GM19043 (cell line): ENCODE measurements around the gene GSG1L.

ENCODE experiments used
- ATAC-seq: cut with Tn5 transposase; IDR thresholded peaks from one replicate; pipeline ENCODE4 v1.9.1; 2021; ENCODE audit warnings: low read depth; ENCODE audit not compliant: unreplicated experiment

Gene GSG1L

DNA sequence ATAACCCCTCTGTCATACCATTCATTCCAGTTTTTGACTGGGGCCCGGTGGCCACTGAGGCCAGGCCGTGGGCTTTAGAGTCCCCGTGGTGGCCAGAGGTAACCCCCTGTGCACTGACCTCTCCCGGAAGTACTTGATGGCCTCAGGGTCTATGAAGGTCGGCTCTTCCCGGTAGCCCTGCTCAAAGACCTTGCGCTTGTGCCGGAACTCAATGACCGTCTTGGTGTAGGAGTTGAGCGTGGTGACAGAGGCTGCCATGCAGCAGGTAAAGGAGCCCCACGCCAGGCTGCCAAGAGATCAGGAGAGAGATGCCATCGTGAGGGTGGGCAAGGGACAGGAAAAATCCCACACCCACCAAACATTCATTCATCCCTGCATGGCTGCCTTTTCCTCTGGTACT lies 234.8 kb downstream of the GSG1L start:
- no peak for ATAC-seq

DNA sequence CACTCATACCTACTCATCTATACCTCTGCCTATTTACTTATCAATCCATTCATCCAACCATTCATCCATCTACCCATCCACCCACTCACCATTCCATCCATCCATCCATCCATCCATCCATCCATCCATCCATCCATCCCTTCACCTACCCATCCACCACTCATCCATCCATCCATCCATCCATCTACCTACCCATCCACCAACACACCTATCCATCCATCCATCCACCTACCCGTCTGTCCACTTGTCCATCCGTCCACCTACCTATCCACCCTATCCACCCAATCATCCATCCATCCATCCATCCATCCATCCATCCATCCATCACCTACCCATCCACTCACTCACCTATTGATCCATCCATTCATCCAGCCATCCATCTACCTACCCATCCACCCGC lies 235.7 kb downstream of the GSG1L start:
- no peak for ATAC-seq

DNA sequence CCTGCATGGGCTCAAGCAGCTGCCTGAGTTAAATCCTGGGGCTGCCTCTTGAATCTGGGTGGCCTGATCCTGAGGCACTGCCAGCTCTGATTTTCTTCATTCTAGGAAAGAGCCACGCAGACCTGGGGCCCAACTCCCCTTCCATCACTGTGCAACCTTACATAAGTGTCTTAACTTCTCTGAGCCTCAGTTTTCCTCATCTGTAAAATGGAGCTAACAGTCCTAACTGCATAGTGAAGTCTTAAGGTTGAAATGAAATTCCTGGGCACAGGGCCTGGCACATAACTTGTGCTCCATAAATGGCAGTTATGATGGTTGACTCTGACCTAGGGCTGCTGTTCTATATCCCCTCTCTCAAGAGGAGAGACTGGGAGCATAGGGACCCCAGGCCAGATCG lies 236.6 kb downstream of the GSG1L start:
- ATAC-seq, result no peak

DNA sequence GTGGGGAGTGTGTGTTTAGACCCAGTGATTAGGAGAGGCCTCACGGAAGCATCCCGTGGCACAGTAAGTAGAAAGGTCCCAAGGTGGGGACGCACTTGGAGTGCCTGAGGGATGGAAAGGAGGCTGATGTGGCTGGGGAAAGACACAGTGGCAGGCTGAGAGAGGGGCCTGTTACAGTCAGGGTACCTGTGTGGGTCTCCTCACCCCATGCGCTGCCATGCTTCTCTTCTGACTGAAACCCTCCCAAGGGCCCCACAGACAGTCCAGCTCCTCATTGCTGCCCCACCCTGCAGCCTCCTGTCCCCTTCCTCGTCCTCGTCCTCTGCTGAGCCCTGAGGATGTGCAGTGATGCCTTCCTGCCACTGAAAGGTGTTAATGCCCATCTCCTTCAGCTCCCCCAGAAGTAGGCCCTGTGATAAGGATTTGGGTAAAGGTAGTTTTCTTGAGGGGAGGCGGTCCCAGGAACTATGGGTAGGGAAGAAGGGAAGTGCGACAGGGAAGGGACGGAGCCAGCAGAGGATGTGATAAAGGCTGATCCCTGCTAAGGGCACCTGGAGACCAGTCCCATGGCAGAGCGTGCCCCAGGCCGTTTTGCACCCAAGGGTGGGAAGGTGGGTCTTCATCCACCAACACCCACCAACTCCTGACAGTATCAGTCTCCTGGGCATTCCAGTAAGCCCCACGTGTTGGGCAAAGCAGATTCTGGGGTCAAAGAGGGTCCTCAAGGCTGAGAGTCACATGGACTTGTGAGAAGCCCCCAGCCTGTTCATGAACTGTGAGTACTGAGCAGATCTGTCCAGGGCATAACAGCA lies 237.2 kb downstream of the GSG1L start:
- ATAC-seq, result no peak

DNA sequence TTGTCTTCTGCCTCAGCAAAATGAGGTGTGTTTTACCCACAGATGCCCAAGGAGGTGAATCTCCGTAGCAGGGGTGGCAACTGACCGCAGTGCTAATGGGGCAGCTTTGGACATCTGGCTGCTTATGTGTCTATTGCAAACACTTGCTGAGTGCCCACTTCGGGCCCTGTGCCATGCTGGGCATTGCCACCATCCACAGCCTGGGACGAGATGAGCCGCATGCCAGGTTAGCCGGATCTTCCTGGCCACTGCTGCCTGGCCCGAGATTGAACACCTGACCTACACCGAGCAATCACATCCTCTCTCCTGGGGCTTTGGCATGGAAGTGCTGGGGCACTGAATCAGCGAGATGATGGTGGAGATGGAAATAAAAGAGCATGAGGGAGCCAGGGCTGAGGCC lies 238.7 kb downstream of the GSG1L start:
- ATAC-seq, result no peak

DNA sequence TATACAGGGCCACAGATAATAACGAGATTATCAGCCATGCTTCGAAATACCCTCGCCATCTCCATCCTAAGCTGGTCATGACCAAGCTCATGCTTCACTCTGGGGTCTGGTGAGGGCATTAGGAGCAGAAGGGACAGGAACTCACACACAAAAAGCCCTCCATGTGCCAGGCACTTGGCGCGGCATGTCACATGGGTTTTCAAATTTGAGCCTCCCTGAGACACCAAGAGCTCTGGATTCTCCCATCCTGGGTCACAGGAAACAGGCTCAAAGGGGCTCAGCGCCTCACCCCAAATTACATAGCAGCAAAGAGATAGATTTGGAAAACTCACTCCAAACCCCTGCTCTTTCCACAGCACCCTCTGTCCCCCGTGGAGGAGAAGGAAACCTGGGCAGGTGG lies 239.5 kb downstream of the GSG1L start:
- no peak for ATAC-seq

DNA sequence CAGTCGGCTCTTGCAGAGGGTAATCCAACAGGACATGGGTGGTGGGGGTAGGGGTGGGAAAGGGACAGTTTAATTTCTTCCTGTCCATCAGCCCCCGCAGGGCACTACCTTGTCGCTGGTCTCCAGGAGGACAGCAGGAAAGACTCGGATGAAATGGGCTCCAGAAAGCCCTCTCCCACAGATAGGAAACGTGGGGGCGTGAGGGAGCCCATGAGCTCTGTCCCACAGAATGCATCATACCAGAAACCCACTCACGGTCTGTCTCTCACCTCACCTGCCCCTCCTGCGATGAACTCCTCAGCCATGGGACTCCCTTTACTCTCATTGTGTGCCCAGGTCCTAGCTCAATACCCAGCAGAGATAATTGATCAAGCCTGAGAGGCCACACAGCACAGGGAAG lies 240.1 kb downstream of the GSG1L start:
- no peak for ATAC-seq

DNA sequence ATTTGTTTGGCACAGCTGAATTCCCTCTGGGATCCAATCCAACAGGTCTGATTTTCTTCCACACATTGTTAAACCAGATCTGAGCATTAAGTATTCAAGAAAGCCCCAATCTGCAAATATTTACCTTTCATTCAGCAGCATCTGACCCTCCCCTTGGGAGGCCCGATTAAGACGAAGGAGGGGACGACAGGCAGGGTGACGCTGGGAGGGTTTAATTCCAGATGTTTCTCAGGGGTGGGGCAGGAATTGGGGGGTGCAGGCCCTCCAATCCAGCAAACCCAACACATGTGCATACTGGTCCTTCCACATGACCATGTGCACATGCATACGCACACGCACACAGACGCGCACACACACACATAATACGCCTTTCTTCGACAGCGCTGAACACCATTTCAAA lies 240.5 kb downstream of the GSG1L start:
- ATAC-seq, result no peak

DNA sequence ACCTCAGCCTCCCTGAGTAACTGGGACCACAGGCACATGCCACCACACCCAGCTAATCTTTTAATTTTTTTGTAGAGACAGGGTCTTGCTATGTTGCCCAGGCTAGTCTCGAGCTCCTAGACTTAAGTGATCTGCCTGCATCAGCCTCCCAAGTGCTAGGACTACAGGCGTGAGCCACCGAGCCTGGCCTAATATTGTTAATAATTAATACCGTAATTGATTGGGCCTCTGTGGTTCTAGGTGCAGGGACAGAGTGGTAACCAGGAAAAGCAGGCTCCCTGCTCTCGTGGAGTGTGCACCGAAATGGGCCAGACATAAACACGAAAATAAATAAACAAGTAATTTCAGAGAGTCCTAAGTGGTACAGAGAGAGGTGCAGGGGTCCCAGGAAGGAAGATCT lies 241.0 kb downstream of the GSG1L start:
- no peak for ATAC-seq

DNA sequence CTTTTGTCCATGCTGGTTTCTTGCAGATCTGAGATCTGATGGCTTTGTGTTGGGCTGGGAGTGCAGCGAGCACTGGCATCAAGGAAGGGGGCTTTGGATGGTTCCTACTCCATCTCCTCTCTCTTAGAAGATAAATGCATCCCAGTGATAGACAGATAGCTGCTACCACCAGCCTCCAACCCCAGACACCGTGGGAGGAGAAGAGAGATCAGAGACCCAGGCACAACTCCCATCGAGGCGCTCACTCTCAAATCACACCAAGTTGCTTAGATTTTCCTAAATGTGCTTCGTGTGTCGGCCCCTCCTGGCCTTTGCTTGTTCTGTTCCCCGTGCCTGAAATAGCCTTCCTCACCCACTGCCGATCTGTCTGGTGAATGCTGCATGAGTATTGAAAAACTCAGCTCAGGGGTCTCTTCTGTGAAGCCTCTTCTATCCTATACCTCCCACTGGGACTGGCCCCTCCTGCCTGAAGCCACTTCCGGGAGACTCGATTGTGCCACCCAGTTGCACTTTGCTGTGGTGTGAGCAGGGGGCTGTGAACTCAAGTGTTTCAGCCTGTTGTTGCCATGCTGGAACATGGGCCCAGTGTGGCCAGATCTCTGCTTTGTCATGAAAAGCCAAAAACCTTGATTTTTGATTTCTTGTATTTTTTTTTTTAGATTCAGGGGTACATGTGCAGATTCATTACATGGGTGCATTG lies 242.7 kb downstream of the GSG1L start:
- ATAC-seq, result no peak

DNA sequence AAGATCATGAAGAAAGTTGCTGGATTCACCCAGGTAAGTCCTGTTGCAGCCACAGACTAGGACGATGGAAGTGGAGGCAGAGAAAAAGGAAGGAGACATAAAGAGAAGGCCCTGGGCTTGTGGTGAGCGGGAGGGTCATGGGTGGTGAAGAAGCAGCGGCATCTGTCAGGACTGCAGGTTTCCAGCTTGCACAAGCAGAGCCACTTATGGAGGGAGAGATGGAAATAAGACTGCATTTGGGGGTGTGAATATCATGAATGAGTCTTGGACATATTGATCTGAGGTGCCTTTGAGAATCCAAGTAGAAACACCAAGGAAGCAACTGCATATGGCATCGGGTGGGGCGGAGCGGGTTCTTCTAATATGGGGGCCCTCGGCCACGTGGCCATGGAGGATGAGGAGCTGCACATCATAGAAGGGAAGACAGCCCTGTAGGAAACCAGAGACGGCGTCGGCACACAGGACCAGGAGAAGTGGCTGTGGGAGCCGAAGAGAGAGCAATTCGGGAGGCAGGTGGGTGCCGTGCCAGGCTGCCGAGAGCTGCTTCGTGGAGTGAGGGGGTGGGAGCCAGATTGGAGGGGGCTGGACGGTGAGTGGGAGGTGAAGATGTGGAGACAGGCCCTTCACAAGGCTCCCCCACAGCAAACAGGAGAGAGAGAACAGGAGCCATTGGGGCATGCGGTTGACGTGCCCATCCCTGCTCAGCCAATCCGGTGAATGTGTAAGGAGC lies 243.5 kb downstream of the GSG1L start:
- no peak for ATAC-seq

DNA sequence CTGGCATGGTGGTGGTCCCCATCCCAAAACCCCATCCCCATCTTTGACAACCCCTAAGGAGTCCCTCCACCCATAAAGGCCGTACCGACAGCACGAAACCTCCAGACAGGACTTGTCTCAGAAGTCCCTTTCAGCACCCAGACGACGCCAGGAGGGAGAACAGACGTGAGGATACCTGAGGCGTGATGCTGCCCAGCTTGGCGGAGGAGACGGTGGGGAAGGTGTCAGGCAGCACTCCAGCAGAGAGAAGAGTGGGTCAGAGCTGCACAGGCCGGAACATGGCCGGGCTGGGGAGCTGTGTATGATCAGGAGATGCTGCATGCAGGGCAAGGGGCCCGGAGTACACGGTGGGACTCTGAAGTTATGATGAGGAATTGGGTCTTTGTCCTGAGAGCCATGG lies 244.2 kb downstream of the GSG1L start:
- ATAC-seq, result no peak

DNA sequence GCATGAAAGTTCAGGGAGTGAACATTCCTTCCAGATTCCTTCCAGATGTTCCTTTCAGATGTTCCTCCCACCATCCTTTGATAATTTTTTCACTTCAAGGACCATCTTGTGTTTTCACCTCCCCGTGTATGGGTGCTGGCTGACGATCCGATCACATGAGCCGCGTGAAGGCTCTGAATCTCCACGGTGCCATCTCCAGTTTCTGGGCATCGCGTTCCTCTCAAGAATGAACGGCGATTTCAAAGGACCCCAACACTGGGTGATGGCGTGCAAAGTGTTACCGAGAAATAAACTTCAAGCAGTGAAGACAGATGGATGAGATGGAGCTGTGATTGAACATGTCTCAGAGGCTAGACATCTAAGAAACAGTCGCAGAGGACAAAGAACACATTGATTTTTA lies 245.3 kb downstream of the GSG1L start:
- no peak for ATAC-seq

DNA sequence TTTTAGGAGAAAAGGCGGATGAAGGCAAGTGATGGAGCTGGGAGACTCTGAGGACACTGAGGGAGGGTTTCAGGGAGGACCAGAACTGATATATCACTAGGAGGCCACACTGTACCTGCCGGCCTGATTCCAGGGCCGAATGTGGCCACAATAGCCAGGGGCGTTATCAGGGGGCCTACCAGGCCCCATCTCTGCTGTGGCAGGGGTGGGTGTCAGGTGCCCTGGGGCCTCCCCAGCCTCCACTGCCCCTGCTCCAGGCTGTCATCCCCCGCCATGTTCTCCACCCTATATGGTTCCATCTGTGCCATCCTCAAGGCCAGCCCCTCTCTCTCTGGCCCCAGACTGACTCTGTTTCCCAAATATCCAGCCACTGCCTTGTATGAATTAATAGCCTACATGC lies 246.5 kb downstream of the GSG1L start:
- no peak for ATAC-seq

DNA sequence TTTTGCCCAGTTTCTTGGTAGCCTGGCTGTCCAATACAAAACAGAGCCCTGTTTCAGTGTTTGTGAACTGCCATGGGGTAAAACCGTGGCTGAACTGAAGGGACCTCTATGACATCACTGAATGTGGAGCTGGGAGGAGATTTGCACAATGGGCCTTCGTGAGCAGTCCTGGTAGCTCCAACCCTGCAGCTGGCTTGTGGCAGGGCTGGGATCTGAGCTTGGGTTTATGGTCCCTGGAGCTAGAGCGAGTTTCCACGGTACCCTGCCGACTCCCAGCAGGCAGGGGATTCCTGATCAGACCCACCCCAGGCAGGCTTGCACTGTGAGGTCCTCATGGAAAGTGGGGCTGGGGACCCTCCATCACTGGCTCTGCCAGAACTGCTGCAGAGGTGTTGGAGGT lies 247.0 kb downstream of the GSG1L start:
- ATAC-seq, result no peak

DNA sequence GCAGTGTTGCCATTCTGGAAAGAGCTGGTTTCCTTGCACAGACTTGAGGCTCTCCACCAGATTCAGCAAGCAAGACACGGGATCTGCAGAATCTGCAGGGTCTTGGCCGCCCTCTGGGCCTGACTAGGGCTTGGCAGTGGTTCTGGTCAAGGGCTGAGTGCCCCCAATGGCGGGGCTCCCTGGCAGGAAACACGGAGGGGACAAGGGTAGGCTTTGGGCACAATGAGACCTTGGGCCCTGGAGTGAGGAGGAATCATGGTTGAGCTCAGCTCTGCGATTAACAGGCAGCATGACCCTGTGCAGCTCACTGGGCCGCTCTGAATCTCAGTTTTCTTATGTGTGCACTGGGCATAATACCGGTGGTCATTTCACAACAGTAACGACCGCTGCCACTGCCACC lies 249.9 kb downstream of the GSG1L start:
- no peak for ATAC-seq

DNA sequence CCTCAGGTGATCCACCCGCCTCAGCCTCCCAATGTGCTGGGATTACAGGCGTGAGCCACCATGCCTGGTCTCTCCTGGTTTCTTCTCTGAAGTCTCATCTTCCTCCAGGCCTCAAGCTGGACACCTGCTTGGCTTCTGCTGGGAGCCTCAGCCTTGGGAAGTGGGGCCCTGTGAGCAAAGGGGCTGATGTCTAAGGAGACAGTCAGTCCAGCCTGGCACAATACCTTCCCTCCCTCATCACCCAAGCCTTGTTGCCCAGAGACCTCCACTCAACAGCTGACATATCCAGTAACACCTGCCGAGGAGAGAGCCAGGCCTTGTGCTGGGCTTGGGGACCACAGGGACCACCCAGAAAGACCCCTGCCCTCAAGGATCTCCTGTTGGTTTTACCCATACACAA lies 251.6 kb downstream of the GSG1L start:
- no peak for ATAC-seq

DNA sequence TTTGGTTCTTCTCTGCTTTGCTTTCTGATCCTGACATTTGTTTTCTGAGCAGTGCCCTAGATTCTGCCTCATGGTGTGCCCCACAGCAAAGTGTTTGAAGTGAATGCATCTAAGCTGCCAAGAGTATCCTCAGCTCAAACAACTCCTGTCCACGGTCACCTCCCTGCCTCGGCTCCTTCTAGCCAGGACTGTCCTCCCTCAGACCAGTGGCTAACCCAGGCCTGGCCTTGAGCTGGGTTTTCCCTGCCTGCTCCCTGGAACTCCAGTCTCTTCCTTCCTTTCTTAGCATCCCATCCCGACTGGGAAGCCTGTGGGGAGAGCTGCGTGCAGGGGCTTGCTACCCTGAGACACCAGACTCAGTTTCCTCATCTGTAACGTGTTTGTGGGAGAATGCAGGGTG lies 256.5 kb downstream of the GSG1L start:
- ATAC-seq, result no peak

DNA sequence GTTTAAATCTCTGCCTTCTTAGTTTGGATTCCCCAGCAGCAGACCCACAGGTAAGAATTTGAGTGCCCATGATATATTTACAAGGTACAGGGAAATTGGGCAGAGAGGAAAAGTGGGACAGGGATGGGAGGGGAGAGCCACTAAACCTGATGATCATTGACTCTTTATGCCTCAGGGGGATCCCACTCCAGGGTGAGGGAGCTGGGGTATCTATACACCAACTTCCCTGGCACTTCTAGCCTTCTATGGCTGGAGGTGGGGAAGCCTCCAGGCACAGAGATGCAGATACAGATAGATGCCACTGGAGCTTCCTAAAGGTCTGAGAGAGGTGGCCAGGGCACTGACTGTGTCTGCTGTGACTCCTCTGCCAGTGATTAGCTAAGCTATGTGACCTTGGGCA lies 257.1 kb downstream of the GSG1L start:
- ATAC-seq, result no peak

DNA sequence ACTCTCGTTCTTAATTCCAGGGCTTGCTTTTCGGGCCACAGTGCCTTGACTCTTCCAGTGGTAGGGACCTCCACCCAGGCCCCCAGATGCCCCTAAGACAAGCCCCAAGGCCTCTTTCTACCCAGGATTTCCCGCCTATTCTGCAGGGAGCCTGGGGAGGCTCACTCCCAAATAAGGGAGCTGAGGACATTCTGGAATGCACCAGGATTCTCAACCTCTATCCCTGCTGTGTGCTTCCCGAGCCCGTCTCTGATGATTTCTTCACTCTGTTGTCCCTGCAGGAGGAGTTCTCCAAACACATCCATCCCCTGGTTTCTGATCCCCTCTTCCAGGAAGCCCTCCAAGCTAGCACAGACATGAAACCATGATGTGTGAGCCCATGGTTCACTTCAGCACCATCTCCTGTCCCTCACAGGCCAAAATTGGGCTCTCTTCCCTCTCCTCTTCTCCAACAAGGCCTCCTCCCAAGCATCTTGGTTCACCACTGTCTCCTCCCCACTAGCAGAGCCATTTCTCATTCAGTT lies 257.6 kb downstream of the GSG1L start:
- ATAC-seq, result no peak

DNA sequence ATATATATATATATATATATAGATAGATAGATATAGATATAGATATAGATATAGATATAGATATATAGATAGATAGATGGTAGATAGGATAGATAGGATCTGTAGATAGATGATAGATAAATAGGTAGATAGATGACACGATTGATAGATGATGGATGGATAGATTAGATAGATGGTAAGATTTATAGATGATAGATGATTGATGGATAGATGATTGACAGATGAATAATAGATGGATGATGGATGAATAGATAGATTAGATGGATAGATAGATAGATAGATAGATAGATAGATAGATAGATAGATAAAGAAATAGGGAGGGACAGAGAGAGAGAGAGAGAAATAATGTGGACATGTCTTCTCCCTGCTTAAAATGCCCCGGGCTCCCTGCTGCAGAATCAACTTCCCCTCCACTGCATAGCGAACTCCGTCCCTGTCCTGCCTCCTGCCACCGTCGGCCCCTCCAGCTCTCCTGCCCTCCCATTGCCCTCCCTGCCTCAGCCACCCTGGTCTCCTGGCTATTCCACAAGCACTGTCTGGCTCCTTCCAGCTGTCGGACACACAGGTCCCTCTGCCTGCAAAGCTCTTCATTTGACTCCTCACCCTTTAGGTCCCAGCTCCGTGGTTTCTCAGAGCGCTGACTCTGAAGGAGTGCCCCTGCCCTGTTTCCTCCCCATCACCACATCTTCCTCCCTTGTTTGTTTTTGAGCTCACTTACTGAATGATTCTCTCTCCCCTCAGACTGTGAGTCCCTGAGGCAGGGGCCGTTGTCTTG lies 259.6 kb downstream of the GSG1L start:
- no peak for ATAC-seq
